SIG-M5 treated with dmso at 0.1 percent for 504 hours (cell line): ENCODE results near the gene CYB561.
A peak's percentile ranks its signal among the peaks of the same experiment; 100 is the strongest.

Experiments
- DNase-seq: peaks from one replicate; lab custom pipeline; 2025; ENCODE audit not compliant: unreplicated experiment; lab: John Stamatoyannopoulos, UW

The CYB561 gene, protein sequence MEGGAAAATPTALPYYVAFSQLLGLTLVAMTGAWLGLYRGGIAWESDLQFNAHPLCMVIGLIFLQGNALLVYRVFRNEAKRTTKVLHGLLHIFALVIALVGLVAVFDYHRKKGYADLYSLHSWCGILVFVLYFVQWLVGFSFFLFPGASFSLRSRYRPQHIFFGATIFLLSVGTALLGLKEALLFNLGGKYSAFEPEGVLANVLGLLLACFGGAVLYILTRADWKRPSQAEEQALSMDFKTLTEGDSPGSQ

DNA sequence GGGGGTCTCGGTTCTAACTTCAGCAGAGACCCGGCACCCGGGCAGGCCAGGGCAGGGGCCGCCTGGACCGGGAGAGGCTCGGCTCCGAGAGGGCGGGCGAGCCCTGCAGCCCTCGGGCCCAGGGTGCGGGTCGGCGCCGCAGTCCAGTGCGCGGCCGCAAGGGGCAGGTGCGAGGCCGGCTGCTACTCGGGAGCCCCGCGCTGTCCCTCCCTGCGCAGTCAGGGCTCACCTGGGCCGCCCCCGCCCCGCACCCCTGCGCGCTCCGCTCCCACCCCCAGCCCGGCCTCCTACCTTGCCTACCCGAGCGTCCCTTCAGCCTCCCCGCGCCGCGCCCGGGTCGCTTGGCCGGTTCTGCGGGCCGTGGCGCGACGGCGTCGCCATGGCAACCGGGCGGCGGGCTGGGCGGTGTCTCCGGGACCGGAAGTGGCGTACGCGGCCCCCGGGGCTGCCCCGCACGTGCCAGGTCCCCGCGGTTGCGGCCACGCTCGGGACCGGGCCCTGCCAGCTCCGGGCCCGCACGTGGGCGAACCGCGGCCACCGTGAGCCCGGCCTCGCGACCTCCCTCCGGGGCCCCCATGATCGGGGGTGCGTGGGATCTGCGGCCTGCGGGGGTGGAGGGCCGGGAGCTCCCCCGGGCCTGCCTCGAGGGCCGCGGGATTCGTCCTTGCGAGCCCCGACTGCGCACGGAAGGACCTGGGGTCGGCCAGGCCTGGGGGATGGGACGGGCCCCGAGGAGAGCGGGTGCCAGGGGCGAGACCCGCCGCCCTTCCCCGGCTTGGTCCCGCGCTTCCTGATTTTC lies at the start of gene CYB561:
Gene CYB561 (minus strand): TSS at position 353 of the 799 bp plus-strand sequence. CDS start 8,759 bp downstream, outside the sequence.
- DNase-seq = peak; percentile 80

DNA sequence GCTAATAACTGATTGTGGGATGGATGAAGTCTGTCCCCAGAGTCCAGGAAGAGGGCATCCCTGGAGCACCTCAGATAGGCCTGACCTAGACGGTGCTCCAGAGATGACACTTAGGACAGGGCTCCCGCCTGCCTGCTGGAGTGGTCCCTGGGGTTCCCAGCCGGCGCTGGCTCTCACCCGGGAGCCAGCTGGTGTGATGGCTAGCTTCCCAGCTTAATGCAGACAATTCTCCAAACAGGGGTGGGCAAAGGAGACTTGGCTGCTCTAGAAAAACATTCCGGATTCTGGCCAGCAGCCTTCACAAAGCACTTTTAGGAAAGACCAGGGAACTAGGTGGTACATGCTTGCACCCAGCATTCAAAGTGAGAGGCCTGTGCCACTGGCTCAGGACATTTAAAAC lies 49.4 kb upstream of the CYB561 start:
- no peak for DNase-seq

DNA sequence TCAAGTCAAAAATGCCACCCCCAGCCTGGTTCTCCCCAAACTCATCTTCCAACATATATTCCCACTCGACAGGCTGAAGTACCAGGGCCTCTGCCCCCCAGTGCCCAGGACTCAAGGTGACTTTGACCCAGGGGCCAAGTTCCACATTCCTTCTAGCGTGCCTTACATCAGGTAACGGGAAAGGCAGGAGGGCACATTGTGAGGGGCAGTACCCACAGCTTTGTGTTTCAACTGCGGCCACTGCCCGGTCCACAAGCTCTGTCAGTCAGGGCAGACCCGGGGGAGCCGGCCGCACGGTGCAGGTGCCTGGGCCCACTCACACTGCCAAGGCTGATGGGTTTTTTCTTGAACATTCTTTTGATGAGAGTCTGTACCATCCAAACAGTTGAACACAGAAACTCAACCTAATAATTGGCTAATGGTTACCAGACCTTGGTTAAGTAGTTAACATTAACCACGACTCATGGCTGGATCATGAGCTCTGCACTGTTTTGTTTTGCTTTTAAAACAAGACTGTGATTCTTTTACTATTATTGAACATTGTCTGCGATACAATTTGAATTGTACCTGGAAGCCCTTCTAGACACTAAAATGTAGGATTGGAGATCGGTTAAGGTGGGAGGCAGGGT lies 48.3 kb upstream of the CYB561 start:
- no peak for DNase-seq

DNA sequence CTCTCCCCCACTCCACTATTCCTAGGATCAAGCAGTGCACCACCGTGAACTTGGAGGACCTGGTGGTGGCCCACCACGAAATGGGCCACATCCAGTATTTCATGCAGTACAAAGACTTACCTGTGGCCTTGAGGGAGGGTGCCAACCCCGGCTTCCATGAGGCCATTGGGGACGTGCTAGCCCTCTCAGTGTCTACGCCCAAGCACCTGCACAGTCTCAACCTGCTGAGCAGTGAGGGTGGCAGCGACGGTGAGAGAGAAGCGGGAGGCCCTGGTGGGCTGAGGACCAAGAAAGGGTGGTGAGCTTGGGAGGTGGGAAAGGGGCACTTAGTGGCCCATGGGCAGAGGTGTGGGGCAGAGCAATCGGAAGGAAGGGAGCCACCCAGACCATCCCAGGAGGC lies 47.3 kb upstream of the CYB561 start:
- no peak for DNase-seq

DNA sequence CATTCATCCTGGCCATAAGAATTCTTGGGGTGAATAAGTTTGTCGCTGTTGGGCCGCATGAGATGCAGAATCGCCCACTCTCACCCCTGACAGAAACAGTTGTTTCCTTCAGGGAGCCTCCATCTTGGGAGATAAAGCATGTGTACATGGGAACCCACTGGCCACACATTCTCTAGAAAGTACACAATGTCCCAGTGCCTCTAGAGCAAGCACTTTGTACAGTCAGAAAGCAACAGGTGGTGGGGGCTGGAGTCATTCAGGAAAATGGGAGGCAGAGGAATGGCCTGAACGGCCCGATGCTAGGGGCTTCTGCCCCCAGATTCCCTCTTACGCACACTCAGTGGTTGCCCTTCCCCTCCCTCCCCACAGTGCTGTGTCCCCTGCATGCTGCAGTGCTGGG lies 46.8 kb upstream of the CYB561 start:
- DNase-seq = no peak

DNA sequence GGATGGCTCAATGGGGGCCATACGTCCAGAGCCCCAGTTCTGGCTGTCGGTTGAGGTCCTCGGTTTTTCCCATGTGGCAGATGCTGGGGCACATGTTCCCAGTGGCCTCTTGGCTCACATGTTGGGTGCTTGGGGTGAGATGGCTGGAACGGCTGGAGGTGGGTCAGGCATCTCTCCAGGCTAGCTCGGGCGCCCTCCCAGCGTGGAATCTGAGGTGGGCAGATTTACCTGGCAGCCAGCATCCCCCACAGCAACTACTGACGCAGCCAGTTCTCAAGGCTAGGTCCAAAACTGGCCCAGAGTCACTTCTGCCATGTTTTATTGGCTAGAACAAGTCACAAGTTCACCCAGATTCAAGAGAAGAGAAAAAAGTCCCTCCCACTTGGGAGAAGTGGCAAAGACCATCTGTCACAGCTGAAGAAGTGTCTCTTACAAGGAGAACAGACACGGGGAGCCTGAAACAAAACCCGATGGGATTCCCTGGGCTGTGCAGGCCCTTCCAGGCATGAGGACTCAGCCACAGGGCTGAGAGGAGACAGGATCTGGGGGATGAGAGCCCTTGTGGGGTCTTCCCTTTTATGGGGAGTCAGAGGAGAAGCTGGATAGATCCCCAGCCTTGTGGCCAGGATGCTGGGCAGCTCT lies 46.0 kb upstream of the CYB561 start:
- DNase-seq = no peak

DNA sequence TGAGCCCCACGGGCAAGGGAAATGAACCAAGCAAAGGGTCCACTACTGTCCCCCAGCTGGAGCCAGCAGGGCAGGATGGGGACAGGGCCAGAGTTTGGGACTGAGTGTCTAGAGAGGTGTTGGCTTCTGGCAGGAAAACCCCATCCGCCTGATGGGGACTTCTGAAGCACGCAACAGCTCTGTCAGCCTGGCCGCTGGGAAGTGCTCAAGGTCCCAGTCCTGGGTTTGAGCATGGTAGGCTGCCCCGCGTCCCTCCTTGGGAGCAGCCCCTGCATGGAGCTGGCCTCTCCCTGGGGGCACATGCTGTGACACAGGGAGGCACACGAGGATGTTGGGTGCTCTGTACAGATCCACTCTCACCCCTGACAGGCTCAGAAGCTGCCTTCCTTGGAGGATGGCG lies 45.3 kb upstream of the CYB561 start:
- DNase-seq = no peak

DNA sequence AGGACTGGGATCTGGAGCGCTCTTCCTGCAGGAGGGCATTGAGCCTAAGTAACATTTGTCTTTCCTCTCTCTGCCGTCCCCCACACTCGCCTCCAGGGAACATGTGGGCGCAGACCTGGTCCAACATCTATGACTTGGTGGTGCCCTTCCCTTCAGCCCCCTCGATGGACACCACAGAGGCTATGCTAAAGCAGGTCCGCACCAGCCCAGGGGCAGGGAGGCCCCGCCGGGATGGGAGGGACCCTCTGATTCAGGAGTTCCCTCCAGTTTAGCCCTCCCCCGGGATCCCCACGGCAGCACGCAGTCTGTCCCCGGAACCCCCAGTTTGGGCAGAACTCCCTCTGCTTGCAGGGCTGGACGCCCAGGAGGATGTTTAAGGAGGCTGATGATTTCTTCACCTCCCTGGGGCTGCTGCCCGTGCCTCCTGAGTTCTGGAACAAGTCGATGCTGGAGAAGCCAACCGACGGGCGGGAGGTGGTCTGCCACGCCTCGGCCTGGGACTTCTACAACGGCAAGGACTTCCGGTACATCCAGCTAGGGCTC lies 44.8 kb upstream of the CYB561 start:
- DNase-seq = no peak

DNA sequence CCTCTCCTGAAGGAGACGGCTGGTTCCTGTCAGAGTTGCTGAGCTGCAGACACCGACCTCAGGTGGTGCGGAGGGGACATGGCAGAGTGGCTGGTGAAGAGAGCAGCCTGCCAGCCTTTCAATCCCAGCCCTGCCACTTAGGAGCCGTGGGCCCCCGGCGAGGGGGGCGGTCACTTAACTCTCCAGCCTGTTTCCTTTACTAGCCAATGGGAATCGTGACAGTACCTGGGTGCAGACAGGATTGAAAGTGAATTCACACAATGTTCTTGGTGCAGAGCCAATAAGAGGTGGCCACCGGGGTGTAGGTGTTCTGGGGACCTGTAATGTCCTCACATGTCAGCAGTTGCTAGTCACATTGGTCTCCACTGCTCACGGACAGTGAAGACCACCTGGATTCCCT lies 44.2 kb upstream of the CYB561 start:
- DNase-seq = no peak

DNA sequence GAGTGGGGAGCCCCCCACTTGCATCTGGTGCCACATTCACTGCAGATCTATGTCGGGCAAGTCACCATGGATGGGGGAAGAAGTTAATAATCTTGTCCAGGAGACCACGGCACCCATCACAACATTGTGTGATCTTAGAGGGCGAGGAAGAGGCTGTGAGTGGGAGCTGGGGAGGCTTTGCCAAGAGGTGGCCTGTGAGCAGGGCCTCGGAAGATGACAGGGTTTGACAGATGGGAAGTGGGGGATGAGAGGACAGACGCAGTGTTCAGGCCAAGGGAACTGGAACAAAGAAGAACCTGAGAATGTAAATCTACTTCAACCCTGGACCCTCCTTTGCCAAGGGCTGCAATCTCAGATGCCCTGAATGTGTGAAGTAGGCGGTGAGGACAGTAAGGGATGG lies 43.2 kb upstream of the CYB561 start:
- no peak for DNase-seq

DNA sequence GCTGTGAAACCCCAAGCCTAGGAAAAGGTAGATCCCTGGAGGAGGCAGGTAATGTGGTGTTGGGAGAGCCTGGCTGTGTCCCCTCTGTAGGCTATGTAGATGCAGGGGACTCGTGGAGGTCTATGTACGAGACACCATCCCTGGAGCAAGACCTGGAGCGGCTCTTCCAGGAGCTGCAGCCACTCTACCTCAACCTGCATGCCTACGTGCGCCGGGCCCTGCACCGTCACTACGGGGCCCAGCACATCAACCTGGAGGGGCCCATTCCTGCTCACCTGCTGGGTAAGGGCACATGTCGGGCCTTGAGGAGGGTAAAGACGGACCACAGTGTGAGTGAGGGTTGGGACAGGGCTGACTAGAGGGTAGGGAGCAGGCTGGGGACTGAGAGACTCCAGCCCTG lies 42.7 kb upstream of the CYB561 start:
- DNase-seq = no peak

DNA sequence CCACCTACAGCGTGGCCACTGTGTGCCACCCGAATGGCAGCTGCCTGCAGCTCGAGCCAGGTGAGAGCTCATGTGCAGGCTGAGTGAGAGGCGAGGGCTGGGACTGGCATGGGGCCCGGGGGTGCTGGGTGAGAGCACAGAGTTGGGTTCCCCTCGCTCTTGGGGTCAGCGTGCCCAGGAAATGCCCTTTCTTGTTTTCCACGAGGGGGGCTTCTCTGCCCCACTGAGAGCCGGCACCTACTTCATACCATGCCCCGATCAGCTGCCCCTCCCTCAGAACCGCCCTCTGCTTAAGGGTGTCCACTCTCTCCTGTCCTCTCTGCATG lies 40.9 kb upstream of the CYB561 start:
- DNase-seq = no peak

DNA sequence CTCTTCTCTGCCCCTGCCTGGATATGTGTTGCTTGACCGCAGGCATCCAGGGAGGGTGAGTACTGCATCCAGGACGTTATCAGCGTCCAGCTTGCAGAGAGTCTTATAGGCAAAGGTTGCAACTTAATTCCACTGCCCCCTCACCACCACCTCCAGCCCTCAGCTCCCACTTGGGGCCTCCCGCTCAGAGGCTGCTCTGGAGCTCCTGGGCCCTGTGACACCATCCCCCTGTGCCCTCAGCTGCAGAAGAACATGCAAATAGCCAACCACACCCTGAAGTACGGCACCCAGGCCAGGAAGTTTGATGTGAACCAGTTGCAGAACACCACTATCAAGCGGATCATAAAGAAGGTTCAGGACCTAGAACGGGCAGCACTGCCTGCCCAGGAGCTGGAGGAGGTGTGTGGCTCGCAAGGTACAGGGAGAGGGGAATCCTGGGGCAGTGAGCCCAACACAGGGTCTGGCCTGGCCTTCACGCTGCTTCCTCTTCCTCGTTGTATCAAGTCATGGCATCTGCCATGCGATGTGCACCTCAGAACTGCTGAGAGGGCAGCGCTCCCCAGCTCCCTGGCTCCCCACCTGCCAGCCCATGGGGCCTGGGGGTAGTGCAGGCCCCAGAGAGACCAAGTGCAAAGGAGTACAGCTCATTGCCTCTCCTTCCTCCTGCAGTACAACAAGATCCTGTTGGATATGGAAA lies 40.4 kb upstream of the CYB561 start:
- DNase-seq = no peak

DNA sequence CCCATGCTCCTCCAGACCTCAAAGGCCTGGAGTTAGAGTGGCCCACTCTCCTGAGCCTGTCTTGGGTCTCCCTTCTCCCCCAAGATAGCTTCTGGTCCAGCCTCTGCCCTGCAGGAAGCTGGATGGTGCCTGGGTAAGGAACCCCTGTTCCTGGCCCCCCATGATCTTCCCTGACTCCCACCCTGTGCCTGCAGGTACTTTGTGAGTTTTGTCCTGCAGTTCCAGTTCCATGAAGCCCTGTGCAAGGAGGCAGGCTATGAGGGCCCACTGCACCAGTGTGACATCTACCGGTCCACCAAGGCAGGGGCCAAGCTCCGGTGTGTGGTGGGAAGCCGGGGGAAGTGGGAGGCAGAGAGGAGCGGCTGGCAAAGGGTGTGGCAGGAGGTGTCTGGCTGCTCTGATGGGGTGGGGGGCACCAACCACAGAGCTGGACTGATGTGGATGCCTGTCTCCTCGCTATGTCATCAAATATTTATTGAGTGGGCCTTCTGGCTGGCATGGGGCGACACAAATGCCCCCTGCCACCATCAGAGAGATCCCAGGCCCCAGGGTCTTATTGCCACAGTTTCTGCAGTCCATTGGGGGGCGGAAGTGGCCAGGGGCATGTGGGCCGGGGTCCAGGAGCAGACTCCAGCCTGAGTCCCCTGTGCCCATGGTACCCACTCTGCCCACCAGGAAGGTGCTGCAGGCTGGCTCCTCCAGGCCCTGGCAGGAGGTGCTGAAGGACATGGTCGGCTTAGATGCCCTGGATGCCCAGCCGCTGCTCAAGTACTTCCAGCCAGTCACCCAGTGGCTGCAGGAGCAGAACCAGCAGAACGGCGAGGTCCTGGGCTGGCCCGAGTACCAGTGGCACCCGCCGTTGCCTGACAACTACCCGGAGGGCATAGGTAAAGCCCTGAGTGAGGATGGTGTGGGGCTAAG lies 37.8 kb upstream of the CYB561 start:
- DNase-seq = no peak

DNA sequence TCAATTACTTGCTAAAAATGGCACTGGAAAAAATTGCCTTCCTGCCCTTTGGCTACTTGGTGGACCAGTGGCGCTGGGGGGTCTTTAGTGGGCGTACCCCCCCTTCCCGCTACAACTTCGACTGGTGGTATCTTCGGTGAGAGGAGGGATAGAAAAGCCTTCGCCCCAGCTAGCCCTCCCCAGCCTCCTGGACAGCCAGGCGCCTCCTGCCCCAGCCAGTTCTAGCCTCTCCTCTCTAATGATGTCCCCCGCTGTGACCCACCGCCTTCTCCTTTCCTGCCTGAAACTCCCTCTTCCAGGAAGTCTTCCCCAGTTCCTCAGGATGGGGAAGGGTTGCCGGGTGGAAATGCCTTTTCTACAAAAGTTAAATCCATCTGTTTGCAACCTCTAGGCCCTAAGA lies 36.9 kb upstream of the CYB561 start:
- no peak for DNase-seq

DNA sequence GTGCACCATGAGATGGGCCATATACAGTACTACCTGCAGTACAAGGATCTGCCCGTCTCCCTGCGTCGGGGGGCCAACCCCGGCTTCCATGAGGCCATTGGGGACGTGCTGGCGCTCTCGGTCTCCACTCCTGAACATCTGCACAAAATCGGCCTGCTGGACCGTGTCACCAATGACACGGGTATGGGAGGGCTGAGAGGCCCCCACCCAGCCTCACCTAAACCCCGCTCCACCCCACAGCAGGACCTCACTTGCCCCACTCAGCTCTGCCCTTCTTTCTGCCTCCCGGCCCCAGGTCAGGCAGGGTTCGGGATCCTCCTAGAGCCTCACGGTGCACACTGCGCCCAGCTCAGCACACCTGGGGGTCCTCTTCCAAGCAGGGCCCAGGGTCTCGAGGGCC lies 36.4 kb upstream of the CYB561 start:
- no peak for DNase-seq

DNA sequence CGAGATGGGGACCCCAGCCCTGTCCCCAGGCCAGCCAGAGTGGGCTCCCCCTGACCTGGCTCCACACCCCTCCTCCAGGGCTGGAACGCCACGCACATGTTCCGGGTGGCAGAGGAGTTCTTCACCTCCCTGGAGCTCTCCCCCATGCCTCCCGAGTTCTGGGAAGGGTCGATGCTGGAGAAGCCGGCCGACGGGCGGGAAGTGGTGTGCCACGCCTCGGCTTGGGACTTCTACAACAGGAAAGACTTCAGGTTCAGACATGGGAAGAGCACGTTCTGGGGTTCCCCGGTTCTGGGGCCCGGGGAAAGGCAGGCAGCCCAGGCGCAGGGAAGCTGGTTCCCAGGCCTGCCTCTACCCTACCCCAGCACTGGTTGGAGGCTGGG lies 35.4 kb upstream of the CYB561 start:
- no peak for DNase-seq

DNA sequence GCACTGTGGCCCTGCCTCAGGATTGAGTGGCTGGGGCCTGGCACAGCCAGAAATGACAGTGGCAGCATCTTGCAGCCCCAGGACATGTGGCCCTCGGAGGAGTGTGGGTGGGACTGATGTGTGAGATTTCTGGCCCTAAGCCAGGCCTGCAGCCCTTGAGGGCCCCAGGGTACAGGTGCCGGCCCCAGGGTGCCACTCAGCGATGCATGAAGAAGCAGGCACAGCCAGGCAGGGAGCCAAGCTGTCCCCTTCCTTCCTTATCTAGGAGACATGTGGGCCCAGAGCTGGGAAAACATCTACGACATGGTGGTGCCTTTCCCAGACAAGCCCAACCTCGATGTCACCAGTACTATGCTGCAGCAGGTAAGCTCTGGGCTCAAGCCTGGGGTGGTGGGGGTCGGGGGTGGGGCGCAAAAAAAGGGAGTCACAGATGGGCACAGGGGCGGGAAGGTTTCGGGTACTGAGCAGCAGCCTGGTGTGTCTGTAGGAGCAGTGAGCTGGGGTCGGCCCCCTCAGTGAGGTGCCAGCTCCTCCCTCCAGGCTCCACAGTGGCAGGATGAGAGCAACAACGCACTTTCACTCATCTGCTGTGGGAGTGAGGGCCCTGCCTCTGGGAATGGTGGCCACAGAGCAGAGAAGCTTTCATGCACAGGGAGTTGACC lies 34.9 kb upstream of the CYB561 start:
- DNase-seq = no peak

DNA sequence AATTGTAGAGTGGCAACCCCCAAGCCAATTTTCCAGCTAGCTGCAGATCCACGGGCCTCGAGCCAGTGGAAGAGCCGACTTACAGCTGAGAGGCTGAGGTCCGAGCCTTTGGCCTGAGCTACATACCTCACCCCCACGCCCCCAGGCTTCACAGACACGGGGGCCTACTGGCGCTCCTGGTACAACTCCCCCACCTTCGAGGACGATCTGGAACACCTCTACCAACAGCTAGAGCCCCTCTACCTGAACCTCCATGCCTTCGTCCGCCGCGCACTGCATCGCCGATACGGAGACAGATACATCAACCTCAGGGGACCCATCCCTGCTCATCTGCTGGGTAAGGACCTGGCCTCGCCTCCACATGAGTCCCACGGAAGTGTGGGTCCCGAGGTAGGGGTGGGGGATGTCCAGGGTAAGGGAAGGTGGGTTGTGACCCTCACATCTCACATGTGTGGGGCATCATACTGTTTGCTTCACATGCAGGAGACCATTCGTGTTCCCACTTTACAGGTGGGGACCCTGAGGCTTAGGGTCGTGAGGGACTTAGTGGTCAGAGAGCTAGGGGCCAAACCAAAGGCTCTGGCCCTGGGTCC lies 34.2 kb upstream of the CYB561 start:
- no peak for DNase-seq
